PC-9 (cell line): ENCODE data around the gene ANKS1B. TPM values are rescaled to one million over a fixed set of nuclear protein-coding genes. Genes with fewer than 3 reads are reported as not detected.

Source experiments
- BruUV-seq: library from RNA; stranded (reverse); fragments of 400-500 nt; replicated peaks from 2 replicates; lab custom pipeline; 2021; lab: Mats Ljungman, UMichigan
- CTCF ChIA-PET: fragments of 300-600 bp; sonication (Branson Sonifier 250); formaldehyde crosslinking; loops from one replicate; lab custom pipeline; 2022; ENCODE audit warnings: antibody characterized with exemption; lab: Charles Lee
- POLR2A ChIA-PET: fragments of 300-600 bp; sonication (Branson Sonifier 250); formaldehyde crosslinking; loops from one replicate; lab custom pipeline; 2022; ENCODE audit warnings: antibody characterized with exemption; ENCODE audit not compliant: unreplicated experiment; lab: Charles Lee
- DNase-seq, 2 experiments: peaks; one replicate each; pipeline versions ENCODE4 v3.0.0 to v3.0.0-alpha.2; 2015 to 2022; ENCODE audit warnings: mixed read lengths in 1 of 2
- H2AFZ ChIP-seq: fragments of 200-600 bp; sonication (generic); 2 replicates; pipeline ENCODE4 v1.8.1; 2017; ENCODE audit warnings: antibody characterized with exemption
- H3F3A ChIP-seq: fragments of 200-600 bp; sonication (generic); 2 replicates; pipeline ENCODE4 v1.8.1; 2017; ENCODE audit warnings: antibody characterized with exemption, mild to moderate bottlenecking, low read depth; ENCODE audit not compliant: insufficient read depth
- H3K27ac ChIP-seq: fragments of 200-600 bp; sonication (generic); 2 replicates; pipeline ENCODE4 v1.6.1; 2016; ENCODE audit warnings: mixed run types
- H3K27me3 ChIP-seq: fragments of 200-600 bp; sonication (generic); 2 replicates; pipeline ENCODE4 v1.6.1; 2016; ENCODE audit warnings: low read depth, mixed run types; ENCODE audit not compliant: insufficient read depth
- H3K36me3 ChIP-seq: fragments of 200-600 bp; sonication (generic); 2 replicates; pipeline ENCODE4 v1.6.1; 2016; ENCODE audit warnings: low read depth, mixed run types
- H3K4me1 ChIP-seq: fragments of 200-600 bp; sonication (generic); replicated peaks from 2 replicates; pipeline ENCODE4 v1.6.1; 2016; ENCODE audit warnings: mixed run types; ENCODE audit not compliant: insufficient read depth
- H3K4me2 ChIP-seq: fragments of 200-600 bp; sonication (generic); 2 replicates; pipeline ENCODE4 v1.6.1; 2017; ENCODE audit warnings: mixed run types
- H3K4me3 ChIP-seq: fragments of 200-600 bp; sonication (generic); 2 replicates; pipeline ENCODE4 v1.6.1; 2016; ENCODE audit warnings: mixed run types
- H3K79me2 ChIP-seq: fragments of 200-600 bp; sonication (generic); 2 replicates; pipeline ENCODE4 v1.6.1; 2017; ENCODE audit warnings: low read depth, mixed run types
- H3K9me2 ChIP-seq: fragments of 200-600 bp; sonication (generic); 2 replicates; pipeline ENCODE4 v1.8.1; 2017; ENCODE audit warnings: mild to moderate bottlenecking; ENCODE audit not compliant: insufficient read depth
- H3K9me3 ChIP-seq: fragments of 200-600 bp; sonication (generic); 2 replicates; pipeline ENCODE4 v1.8.1; 2016; ENCODE audit warnings: low read depth; ENCODE audit not compliant: insufficient read depth
- H4K20me1 ChIP-seq: fragments of 200-600 bp; sonication (generic); 2 replicates; pipeline ENCODE4 v1.8.1; 2017; ENCODE audit not compliant: insufficient read depth
- EZH2 ChIP-seq: fragments of 200-600 bp; sonication (generic); IDR thresholded peaks from 2 replicates; pipeline ENCODE4 v1.8.0; 2017; ENCODE audit warnings: antibody characterized with exemption, low read depth
- intact Hi-C: fragments of 100-400 bp; cut with micrococcal nuclease; formaldehyde crosslinking; loops from one replicate; pipeline ENCODE4 v1.10.0; 2022; ENCODE audit not compliant: unreplicated experiment
- total RNA-seq: library from RNA; stranded (reverse); gene quantifications from 2 replicates; pipeline ENCODE4 v1.2.3, GENCODE V29; 2021
- TF ChIP-seq, protein P1 (sequence below): fragments of 200-600 bp; sonication (generic); conservative IDR thresholded peaks from 2 replicates; pipeline ENCODE4 v1.6.1; 2017; ENCODE audit warnings: mixed run types, antibody characterized with exemption, mild to moderate bottlenecking, moderate library complexity

Gene ANKS1B
- total RNA-seq, 1 experiment from 2014 or later: not detected

DNA sequence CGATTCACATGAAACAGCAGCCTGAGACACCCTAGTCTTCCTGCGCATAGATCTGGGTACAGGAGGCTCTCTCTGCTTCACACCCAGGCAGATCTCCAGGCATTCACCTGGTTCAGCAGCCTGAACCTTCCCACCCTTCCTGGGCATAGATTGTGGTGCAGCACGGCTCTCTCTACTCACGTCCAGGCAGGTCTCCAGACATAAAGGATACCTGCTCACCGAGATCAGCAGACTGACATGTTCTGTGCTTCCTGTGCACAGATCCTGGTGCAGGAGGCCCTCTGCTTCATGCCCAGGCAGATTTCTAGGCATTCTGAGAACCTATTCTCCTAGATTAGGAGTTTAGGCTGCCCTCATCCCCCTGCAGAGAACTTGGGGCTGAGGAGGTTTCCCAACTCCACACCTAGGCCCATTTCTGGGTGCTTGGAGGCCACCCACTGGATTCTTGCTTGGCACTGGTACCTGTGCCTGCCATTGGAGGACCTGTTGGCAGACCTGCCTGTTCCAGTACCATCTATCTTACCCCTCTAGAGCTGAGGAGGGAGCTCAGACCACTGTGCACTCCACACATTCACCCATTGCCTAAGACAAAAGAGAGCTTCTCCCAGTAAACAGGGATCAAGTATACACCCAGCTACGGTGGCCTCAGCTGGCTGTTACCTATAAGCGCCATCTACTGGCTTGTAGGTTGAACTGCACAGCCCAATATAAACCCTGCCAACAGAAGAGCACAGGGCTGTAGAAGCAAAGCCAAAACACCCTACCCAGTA, 365.2 kb downstream of the ANKS1B start:
- H4K20me1 ChIP-seq: no peaks in the 10 kb centered on the region
- DNase-seq: peak in 1 of 2 experiments; percentile 36
- no peaks in the 10 kb centered on the region for H3K27me3 ChIP-seq
- H3K4me1 ChIP-seq: no peaks in the 10 kb centered on the region
- no peak overlapping the region for H2AFZ ChIP-seq
- no peak overlapping the region for H3K27ac ChIP-seq
- no peak overlapping the region for H3K4me2 ChIP-seq
- no peaks in the 10 kb centered on the region for H3K79me2 ChIP-seq
- TF ChIP-seq, protein P1, sequence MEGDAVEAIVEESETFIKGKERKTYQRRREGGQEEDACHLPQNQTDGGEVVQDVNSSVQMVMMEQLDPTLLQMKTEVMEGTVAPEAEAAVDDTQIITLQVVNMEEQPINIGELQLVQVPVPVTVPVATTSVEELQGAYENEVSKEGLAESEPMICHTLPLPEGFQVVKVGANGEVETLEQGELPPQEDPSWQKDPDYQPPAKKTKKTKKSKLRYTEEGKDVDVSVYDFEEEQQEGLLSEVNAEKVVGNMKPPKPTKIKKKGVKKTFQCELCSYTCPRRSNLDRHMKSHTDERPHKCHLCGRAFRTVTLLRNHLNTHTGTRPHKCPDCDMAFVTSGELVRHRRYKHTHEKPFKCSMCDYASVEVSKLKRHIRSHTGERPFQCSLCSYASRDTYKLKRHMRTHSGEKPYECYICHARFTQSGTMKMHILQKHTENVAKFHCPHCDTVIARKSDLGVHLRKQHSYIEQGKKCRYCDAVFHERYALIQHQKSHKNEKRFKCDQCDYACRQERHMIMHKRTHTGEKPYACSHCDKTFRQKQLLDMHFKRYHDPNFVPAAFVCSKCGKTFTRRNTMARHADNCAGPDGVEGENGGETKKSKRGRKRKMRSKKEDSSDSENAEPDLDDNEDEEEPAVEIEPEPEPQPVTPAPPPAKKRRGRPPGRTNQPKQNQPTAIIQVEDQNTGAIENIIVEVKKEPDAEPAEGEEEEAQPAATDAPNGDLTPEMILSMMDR: peak; percentile 81
- TF ChIP-seq EZH2: no peak
- no peaks in the 10 kb centered on the region; the same call in 1 of the 2 replicates for H3K9me2 ChIP-seq
- no TSS peak for BruUV-seq
- no peaks in the 10 kb centered on the region for H3K36me3 ChIP-seq
- intact Hi-C loops: no loop called here
- POLR2A ChIA-PET: no interaction called here
- no peaks in the 10 kb centered on the region for H3F3A ChIP-seq
- CTCF ChIA-PET: interaction anchor here (1.0 kb wide), 1 partner anchor 575 kb away, joined by 5 read pairs; no protein-coding TSS in a partner anchor
- no peaks in the 10 kb centered on the region; the same call in 1 of the 2 replicates for H3K9me3 ChIP-seq
- no peak overlapping the region for H3K4me3 ChIP-seq

DNA sequence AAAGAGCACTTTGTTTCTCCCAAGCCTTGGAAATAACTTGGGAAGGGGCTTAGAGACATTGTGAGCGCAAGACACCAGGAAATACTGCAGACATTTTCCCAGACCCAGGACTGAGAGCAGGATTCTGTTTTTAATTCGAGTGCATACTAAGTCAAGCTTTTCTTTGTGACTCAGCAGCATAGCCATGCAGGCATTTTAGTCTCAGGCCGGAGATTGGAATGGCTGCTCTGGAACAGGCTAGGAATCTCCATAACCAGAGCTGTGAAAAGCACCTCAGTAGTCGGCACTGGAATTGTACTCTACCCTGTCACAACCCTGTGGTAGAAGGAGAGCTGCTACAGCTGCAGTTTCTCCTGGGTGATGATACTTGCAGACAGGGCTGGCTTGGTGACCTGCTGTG, 366.1 kb downstream of the ANKS1B start:
- no peak overlapping the region for H3K4me2 ChIP-seq
- no peaks in the 10 kb centered on the region for H3K79me2 ChIP-seq
- no peak overlapping the region for H2AFZ ChIP-seq
- no peak overlapping the region for H3K4me3 ChIP-seq
- ChIA-PET CTCF (no interaction called here), POLR2A (no interaction called here)
- H3K9me2 ChIP-seq: no peaks in the 10 kb centered on the region; the same call in 1 of the 2 replicates
- DNase-seq: no peak
- no peaks in the 10 kb centered on the region for H3K27me3 ChIP-seq
- H3K27ac ChIP-seq: no peak overlapping the region
- no peaks in the 10 kb centered on the region for H3K36me3 ChIP-seq
- intact Hi-C loops: no loop called here
- no peak for TF ChIP-seq EZH2
- TF ChIP-seq, protein P1: no peak
- no peaks in the 10 kb centered on the region; the same call in 1 of the 2 replicates for H3K9me3 ChIP-seq
- H3K4me1 ChIP-seq: no peaks in the 10 kb centered on the region
- H3F3A ChIP-seq: no peaks in the 10 kb centered on the region
- H4K20me1 ChIP-seq: no peaks in the 10 kb centered on the region
- no TSS peak for BruUV-seq

DNA sequence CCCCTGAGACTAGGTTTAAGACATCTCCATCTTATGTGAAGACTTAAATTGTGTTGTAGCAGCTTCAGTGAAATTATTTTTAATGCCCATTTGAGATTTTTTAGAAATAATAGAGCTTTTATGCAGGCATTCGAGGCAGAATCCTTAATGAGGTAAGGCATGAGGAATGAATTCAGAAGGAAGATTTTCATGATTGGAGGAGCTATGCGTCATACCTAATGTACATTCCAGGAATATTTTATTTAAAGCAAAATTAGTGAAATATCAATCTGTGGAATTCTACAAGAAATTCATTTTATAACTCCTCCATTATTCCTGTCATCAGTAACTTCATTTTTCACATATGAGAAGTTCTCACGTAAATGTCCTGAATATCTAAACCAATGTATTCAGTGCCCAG, 373.1 kb downstream of the ANKS1B start:
- POLR2A ChIA-PET: no interaction called here
- TF ChIP-seq EZH2: no peak
- TF ChIP-seq, protein P1: no peak
- CTCF ChIA-PET: no interaction called here
- no TSS peak for BruUV-seq
- Histone ChIP-seq H3K9me3 (no peaks in the 10 kb centered on the region; the same call in 1 of the 2 replicates), H3K79me2 (no peaks in the 10 kb centered on the region), H2AFZ (no peak overlapping the region), H3K27ac (no peak overlapping the region), H3K4me3 (no peak overlapping the region), H3K4me2 (no peak overlapping the region), H3K36me3 (no peaks in the 10 kb centered on the region), H3K9me2 (peaks cover 4% of the 10 kb centered on the region; the same call in 1 of the 2 replicates), H3K27me3 (no peaks in the 10 kb centered on the region), H4K20me1 (no peaks in the 10 kb centered on the region), H3F3A (no peaks in the 10 kb centered on the region), H3K4me1 (no peaks in the 10 kb centered on the region)
- DNase-seq: no peak
- intact Hi-C loops: no loop called here
